SHP77 (cell line): ENCODE data around the gene GPRIN1.
"Not testable (repeated sequence)": the region's sequence is repeated elsewhere in the genome, so short reads cannot be mapped to it uniquely, and the experiment has no call there.

Experiments
- DNase-seq, 2 experiments: peaks; one replicate each; lab custom pipeline; 2025; lab: John Stamatoyannopoulos, UW

Gene GPRIN1

DNA sequence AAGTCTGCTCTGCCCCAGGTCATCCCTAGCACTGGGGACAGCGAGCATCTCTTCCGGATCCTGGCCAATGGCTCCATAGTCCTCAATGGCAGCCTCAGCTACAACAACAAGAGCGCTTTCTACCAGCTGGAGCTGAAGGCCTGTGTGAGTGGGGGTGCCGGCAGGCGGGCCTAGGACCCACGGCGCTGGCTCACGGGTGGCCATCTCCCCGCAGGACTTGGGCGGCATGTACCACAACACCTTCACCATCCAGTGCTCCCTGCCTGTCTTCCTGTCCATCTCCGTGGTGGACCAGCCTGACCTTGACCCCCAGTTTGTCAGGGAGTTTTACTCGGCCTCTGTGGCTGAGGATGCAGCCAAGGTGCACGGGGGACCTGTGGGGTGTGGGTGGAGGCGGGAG lies 34.9 kb downstream of the GPRIN1 start:
- no peak for DNase-seq

GRCh38 chr5:176574297-176574591 lies 35.7 kb downstream of the GPRIN1 start:
- no peak for DNase-seq

GRCh38 chr5:176573564-176574296 lies 36.2 kb downstream of the GPRIN1 start:
- DNase-seq: peak; percentile 49 to 65

DNA sequence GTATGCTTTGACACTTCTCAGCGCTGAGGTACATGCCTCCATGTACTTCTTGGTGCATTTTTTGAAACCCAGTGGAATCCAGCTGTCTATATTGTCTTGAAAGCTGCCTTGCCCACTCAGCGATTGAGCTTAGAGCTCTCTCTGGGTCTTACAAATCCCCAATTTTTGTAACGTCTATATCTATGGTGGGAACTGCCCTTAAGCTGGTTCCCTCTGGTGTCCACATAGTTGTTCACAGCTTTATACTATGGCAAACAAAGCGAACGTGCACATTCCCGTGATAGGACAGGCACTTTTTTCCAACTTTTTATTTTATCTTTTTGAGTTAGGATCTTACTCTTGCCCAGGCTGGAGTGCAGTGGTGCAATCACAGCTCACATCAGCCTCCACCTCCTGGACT lies 39.9 kb downstream of the GPRIN1 start:
- no peak for DNase-seq

DNA sequence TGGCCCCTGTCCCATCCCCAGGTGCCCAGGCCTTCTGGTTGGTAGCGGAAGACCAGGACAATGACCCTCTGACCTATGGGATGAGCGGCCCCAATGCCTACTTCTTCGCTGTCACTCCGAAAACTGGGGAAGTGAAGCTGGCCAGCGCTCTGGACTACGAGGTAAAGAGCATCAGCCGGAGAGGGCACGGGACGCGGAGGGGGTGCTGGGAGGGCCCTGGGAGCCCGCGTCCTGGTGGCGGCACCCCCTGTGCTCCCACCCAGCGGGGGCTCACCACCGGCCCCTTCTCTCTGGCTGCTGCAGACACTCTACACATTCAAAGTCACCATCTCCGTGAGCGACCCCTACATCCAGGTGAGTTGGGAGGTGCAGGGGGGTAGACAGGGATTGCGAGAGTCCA lies 41.3 kb downstream of the GPRIN1 start:
- no peak for DNase-seq

DNA sequence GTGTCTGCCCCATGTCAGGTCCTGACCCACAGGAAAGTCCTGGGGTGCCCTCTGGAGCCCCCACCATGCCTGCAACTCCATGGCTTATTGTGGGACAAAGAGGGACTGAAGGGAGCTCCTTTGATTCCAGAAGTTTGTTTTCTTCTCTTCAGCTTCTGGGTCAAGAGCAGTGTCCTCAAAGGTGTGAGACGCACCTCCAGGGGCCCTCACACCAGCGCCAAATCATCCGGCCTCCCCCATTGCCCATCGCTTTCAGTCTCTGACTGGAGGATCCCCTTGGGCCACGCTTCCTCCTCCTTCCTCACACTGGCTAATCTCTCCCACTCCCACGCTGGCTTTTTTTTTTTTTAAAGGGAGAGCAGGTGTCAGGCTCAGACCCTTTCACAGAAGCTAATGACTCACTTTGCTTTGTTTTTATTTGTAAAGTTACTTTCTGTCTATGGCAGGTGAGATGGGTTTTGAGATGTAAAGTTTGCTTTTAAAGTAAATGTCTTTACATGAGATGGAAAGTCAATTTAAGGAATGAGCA lies 44.1 kb downstream of the GPRIN1 start:
- no peak for DNase-seq

DNA sequence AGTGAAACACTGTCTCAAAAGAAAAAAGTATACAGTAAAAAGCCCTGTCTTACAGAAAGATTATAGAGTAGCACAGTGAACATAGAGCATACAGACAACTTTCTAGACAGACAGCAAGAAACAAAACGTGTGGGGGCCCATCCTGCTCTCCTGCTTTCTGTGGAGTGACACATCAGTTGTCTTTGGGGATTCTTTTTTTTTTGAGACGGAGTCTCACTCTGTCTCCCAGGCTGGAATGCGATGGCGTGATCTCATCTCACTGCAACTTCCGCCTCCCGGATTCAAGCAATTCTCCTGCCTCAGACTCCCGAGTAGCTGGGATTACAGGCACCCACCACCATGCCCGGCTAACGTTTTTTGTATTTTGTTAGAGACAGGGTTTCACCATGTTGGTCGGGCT lies 46.0 kb downstream of the GPRIN1 start:
- no peak for DNase-seq

DNA sequence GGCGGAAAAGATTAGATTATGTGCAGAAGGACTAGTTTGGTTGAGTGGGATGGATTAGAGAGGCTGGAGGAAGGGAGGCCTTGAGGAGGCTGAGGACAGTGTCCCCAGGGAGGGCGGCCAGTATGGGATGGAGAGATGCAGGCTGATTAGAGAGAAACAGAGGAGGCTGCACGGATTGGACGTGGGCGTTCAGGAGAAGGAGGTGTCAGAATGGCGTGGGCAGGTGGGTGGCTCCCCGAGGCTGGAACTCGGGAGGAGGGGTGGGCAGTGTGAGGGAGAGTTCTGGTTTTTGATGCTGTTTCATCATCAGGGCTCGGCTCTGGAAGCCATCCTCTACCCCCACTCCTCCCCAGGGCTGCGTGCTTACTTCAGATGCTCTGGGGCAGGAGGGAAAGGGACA lies 47.8 kb downstream of the GPRIN1 start:
- DNase-seq: no peak

DNA sequence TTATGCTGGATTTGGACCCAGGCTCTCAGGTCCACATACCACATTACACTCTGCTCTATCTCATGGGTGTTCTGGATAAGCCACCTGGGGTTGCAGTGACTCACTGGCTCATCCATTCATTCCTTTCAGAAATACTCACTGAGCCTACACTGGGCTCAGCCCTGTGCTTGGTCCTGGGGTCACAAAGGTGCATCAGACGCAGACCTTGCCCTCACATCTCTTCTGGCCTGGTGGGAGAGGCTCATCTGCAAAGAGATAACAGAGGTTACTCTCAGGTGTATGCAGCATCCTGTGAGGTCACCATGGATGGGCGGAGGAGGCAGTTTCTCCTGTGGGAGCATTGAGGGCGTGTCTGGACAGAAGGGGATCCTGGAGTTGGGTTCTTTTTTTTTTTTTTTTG lies 48.7 kb downstream of the GPRIN1 start:
- no peak for DNase-seq

- no peak for DNase-seq
Measured at GRCh38 chr5:176560364-176560763, 49.6 kb downstream of the GPRIN1 start.

- no peak for DNase-seq
Measured at GRCh38 chr5:176559683-176560082, 50.3 kb downstream of the GPRIN1 start.

DNA sequence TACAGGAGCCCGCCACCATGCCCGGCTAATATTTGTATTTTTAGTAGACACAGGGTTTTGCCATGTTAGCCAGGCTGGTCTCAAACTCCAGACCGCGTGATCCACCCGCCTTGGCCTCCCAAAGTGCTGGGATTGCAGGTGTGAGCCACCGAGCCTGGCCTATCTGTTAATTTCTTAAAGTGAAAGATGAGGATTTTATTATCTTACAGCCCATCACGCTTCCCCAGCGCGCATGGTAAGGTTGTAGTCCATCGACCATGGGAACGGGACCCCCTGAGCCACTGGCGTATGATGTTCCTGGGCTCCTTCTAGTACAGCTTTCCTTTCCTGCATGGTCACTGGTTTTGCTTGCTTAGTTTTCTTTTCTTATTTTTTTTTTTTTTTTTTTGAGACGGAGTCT lies 52.1 kb downstream of the GPRIN1 start:
- DNase-seq: no peak

DNA sequence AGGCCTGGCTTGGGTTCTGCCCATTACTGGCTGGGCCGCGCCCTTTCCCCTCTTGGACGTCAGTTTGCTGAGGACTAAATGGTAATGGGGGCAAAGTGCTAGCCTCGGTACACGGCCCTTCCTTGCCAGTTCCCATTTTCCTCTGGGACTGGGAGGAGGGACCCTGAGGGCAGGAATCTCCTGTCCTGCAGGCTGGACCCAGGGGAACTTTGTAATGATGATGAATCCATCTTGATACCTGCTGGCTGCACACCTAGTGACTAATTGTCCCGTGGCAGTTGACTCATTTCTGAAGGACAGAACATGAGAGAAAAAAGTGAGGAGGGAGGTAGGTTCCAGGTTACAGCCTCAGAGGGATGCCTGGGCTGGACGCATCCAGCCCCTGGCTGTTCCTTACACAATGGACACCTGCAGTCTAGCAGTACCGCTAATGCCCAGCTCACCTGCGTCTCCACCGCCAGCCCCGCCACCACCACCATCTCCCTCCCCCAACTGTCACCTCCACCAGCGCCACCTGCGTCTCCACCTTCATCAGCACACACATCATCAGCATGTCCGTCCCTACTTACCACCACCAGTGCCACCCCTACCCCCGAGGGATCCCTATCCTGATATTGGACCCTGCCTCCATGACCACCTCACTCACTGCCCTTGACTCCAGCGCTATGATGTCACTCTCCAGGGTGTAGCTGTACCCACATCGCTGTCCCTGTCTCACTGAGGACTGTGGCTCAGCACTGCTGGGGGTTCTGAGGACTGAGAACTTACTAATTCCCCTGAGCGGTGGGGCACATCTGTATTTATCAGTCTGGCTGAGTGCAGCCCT lies 56.5 kb downstream of the GPRIN1 start:
- DNase-seq: no peak

- DNase-seq: no peak
Measured at GRCh38 chr5:176552332-176552869, 57.6 kb downstream of the GPRIN1 start.

- not testable (repeated sequence) for DNase-seq
Measured at GRCh38 chr5:176550937-176551336, 59.0 kb downstream of the GPRIN1 start.

- no peak for DNase-seq
Measured at GRCh38 chr5:176550275-176550831, 59.6 kb downstream of the GPRIN1 start.

DNA sequence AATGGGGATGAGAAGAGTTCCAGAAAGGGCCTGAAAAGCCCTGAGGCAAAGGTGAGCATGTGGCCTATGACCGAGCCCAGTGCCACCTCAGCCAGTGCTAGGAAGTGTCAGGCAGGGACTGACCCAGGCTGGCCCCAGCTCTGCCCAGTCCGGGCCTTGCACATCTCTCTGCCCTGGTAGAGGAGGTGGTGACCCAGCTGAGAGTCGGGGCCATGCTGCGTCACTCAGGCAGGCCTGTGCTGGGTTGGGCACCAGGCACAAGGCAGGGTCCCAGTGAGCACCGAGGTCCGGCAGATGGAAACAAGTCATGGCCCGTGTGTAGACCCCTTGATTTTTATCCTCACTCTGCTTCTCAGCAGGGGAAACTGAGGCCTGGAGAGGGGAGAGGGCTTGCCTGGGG lies 60.1 kb downstream of the GPRIN1 start:
- DNase-seq: no peak

DNA sequence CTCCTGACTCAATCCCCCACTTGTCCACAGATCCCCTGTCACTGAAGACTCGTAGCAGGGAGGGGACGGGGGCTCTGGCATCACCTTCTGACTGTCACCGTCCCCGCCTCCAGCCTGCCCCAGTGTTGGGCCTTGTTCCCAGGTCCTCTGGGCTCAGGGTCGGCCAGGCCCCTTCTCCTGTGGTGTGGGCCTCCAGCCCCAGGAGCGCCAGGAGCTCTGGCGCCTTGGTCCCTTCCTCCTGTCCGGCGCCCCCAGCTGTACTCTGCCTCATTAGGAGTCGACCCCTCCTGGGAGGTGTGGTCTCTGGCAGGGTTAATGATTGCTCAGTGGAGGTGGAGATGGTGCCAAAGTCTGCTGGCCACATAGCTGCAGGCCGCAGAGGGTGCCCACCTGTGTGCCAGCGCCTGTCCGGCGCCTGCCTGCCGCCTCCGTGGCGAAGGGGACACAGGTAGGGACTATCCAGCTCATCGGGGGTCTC lies 61.0 kb downstream of the GPRIN1 start, which contains the start of gene CDHR2:
TSS of gene CDHR2 (plus strand) at position 376 of the 478 bp plus-strand sequence. CDS start 16,011 bp downstream, outside the sequence.
- no peak for DNase-seq

DNA sequence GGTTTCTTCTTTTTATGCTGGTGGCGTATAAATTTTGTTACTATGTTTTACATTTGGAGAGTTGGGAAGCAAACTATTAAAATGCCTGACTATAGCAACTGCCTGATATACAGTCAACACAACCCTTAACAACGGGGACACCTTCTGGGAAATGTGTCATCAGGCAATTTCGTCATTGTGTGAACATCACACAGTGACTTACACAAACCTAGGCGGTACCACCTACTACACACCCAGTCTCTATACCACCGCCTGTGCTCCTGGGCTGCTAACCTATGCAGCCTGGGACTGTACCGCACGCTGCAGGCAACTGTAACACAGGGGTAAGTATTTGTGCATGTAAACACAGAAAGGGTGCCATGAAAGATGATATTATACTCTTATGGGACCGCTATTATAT lies 62.2 kb downstream of the GPRIN1 start:
- DNase-seq: no peak
